IMR-90 (cell line): ENCODE measurements around the gene NAPSA. TPM values are rescaled to one million over a fixed set of nuclear protein-coding genes. Genes with fewer than 3 reads are reported as not detected.

ENCODE experiments used
- ATAC-seq: fragments of 200-7000 bp; cut with Tn5 transposase; 2 replicates; pipeline ENCODE4 v1.9.1; 2020; ENCODE audit warnings: low read depth, mild to moderate bottlenecking, moderate library complexity
- BruUV-seq: library from RNA; stranded (reverse); fragments of 400-500 nt; replicated peaks from 2 replicates; lab custom pipeline; 2021; lab: Mats Ljungman, UMichigan
- CTCF ChIA-PET: fragments of 300-600 bp; formaldehyde crosslinking; extraction: SDS; loops from one replicate; lab custom pipeline; 2021; ENCODE audit warnings: antibody characterized with exemption; lab: Yijun Ruan, JAX
- POLR2A ChIA-PET: fragments of 300-600 bp; sonication (Branson Sonifier 250); formaldehyde crosslinking; loops from one replicate; lab custom pipeline; 2022; ENCODE audit warnings: antibody characterized with exemption; ENCODE audit not compliant: unreplicated experiment; lab: Charles Lee
- DNase-seq: peaks from one replicate; pipeline ENCODE4 v3.0.0; 2013
- H2AFZ ChIP-seq: replicated peaks from 2 replicates; pipeline ENCODE3; 2013; ENCODE audit warnings: low read length, mild to moderate bottlenecking; ENCODE audit not compliant: poor library complexity
- H2AK5ac ChIP-seq: 2 replicates; pipeline ENCODE4 v1.6.1; 2013; ENCODE audit warnings: low read depth, low read length, inconsistent platforms
- H2AK9ac ChIP-seq: replicated peaks from 2 replicates; pipeline ENCODE3; 2013; ENCODE audit warnings: mild to moderate bottlenecking, low read depth, low read length, moderate library complexity; ENCODE audit not compliant: poor library complexity
- H2BK120ac ChIP-seq: 2 replicates; pipeline ENCODE4 v1.6.1; 2013; ENCODE audit warnings: low read depth, low read length, inconsistent platforms
- H2BK15ac ChIP-seq: 3 replicates; pipeline ENCODE4 v1.6.1; 2013; ENCODE audit warnings: low read depth, low read length, inconsistent platforms
- H2BK20ac ChIP-seq: 2 replicates; pipeline ENCODE4 v1.6.1; 2013; ENCODE audit warnings: low read depth, mild to moderate bottlenecking, inconsistent platforms, low read length, moderate library complexity
- H2BK5ac ChIP-seq: 2 replicates; pipeline ENCODE4 v1.6.1; 2013; ENCODE audit warnings: mild to moderate bottlenecking, low read depth, low read length, inconsistent platforms; ENCODE audit not compliant: poor library complexity, severe bottlenecking
- H3K14ac ChIP-seq: replicated peaks from 2 replicates; pipeline ENCODE4 v1.6.1; 2013; ENCODE audit warnings: low read depth, low read length, inconsistent platforms
- H3K18ac ChIP-seq: 2 replicates; pipeline ENCODE4 v1.6.1; 2013; ENCODE audit warnings: low read depth, low read length, control low read depth
- H3K23ac ChIP-seq: 2 replicates; pipeline ENCODE4 v1.6.1; 2013; ENCODE audit warnings: low read depth, low read length, inconsistent platforms
- H3K27ac ChIP-seq: 2 replicates; pipeline ENCODE4 v1.5.1; 2013; ENCODE audit warnings: mild to moderate bottlenecking, control low read depth, low read length; ENCODE audit not compliant: insufficient read depth
- H3K27me3 ChIP-seq: 2 replicates; pipeline ENCODE4 v1.6.1; 2013; ENCODE audit warnings: low read length; ENCODE audit not compliant: control insufficient read depth, insufficient read depth
- H3K36me3 ChIP-seq: 2 replicates; pipeline ENCODE4 v1.6.1; 2013; ENCODE audit warnings: low read length, mixed read lengths; ENCODE audit not compliant: control insufficient read depth, insufficient read depth
- H3K4ac ChIP-seq: 2 replicates; pipeline ENCODE4 v1.6.1; 2013; ENCODE audit warnings: low read depth, low read length, inconsistent platforms
- H3K4me1 ChIP-seq: 2 replicates; pipeline ENCODE4 v1.6.1; 2013; ENCODE audit warnings: low read length, mixed read lengths; ENCODE audit not compliant: control insufficient read depth, insufficient read depth
- H3K4me2 ChIP-seq: 2 replicates; pipeline ENCODE4 v1.6.1; 2013; ENCODE audit warnings: low read depth, mild to moderate bottlenecking, control low read depth, low read length, moderate library complexity
- H3K4me3 ChIP-seq: 2 replicates; pipeline ENCODE4 v1.5.1; 2013; ENCODE audit warnings: low read depth, mild to moderate bottlenecking, control low read depth, low read length, moderate library complexity; ENCODE audit not compliant: insufficient read depth
- H3K56ac ChIP-seq: 2 replicates; pipeline ENCODE4 v1.6.1; 2013; ENCODE audit warnings: low read length, inconsistent platforms; ENCODE audit not compliant: insufficient read depth; ENCODE audit errors: extremely low read depth
- H3K79me1 ChIP-seq, 2 experiments: 2 replicates each; pipeline ENCODE4 v1.6.1; 2013; ENCODE audit warnings: low read length in 2 of 2, inconsistent platforms in 1 of 2, low read depth in 1 of 2
- H3K9ac ChIP-seq: 2 replicates; pipeline ENCODE4 v1.6.1; 2013; ENCODE audit warnings: low read depth, low read length, control low read depth
- H3K9me1 ChIP-seq: 2 replicates; pipeline ENCODE4 v1.6.1; 2013; ENCODE audit warnings: low read length, inconsistent platforms; ENCODE audit not compliant: insufficient read depth
- H3K9me3 ChIP-seq: 2 replicates; pipeline ENCODE4 v1.6.1; 2013; ENCODE audit warnings: low read length; ENCODE audit not compliant: control insufficient read depth, insufficient read depth
- H4K20me1 ChIP-seq: 2 replicates; pipeline ENCODE4 v1.6.1; 2013; ENCODE audit warnings: low read length, inconsistent platforms; ENCODE audit not compliant: insufficient read depth
- H4K5ac ChIP-seq: 2 replicates; pipeline ENCODE4 v1.6.1; 2013; ENCODE audit warnings: mild to moderate bottlenecking, low read depth, low read length, control low read depth
- H4K8ac ChIP-seq, 2 experiments: 2 replicates each; pipeline ENCODE4 v1.6.1; 2013; ENCODE audit warnings: low read depth in 2 of 2, low read length in 2 of 2, control low read depth in 1 of 2, inconsistent platforms in 1 of 2
- H4K91ac ChIP-seq: 2 replicates; pipeline ENCODE4 v1.6.1; 2013; ENCODE audit warnings: low read depth, low read length, inconsistent platforms; ENCODE audit not compliant: insufficient read depth
- CHD1 ChIP-seq: IDR thresholded peaks from 2 replicates; pipeline ENCODE4 v1.6.1; 2012; ENCODE audit warnings: low read depth, low read length, improper control_type of control experiment
- ELK1 ChIP-seq: fragments of 150-350 bp; IDR thresholded peaks from 2 replicates; pipeline ENCODE4 v1.6.1; 2016; ENCODE audit warnings: low read depth, mild to moderate bottlenecking, low read length, moderate library complexity, borderline replicate concordance
- MAZ ChIP-seq: IDR thresholded peaks from 2 replicates; pipeline ENCODE4 v1.6.1; 2012; ENCODE audit warnings: low read depth, mild to moderate bottlenecking, low read length, improper control_type of control experiment, moderate library complexity, borderline replicate concordance
- MXI1 ChIP-seq: IDR thresholded peaks from 2 replicates; pipeline ENCODE4 v1.6.1; 2012; ENCODE audit warnings: low read depth, mild to moderate bottlenecking, low read length, moderate library complexity, borderline replicate concordance
- RFX5 ChIP-seq: IDR thresholded peaks from 2 replicates; pipeline ENCODE4 v1.8.0; 2012; ENCODE audit warnings: low read depth, mild to moderate bottlenecking, low read length, moderate library complexity
- USF2 ChIP-seq: fragments of 150-350 bp; IDR thresholded peaks from 2 replicates; pipeline ENCODE4 v1.6.1; 2017; ENCODE audit warnings: mild to moderate bottlenecking, antibody characterized with exemption, low read length, low read depth
- WGBS, 2 experiments: methylation state at CpG; one replicate each; pipeline versions ENCODE4 v1.1.5 to v1.1.7; 2013; ENCODE audit warnings: missing lambda C conversion rate in 2 of 2; ENCODE audit not compliant: insufficient read length in 1 of 2; ENCODE audit errors: extremely low coverage in 2 of 2; 5-methylcytosine and 5-hydroxymethylcytosine counted together
- dilution Hi-C: fragments of 300-500 bp; cut with HindIII; formaldehyde crosslinking; loops from one replicate; pipeline ENCODE4 v1.14.3; 2018; ENCODE audit warnings: low sequenced_read_pairs; ENCODE audit not compliant: unreplicated experiment
- in situ Hi-C: fragments of 300-500 bp; cut with MboI; formaldehyde crosslinking; loops from 3 replicates; pipeline ENCODE4 v1.14.3; 2019; ENCODE audit warnings: low sequenced_read_pairs, inconsistent platforms, mixed read lengths
- intact Hi-C: fragments of 100-400 bp; cut with micrococcal nuclease; formaldehyde crosslinking; loops from 2 replicates; pipeline ENCODE4 v1.10.0; 2022
- polyA plus RNA-seq, 3 experiments: library from polyadenylated mRNA; depleted of rRNA; stranded (reverse); fragments of >200 nt; gene quantifications; 2 replicates each; pipeline ENCODE4 v1.2.3, GENCODE V29; 2012; ENCODE audit warnings: low replicate concordance in 1 of 3
- total RNA-seq: library from RNA; depleted of rRNA; stranded (reverse); fragments of >200 nt; gene quantifications from 2 replicates; pipeline ENCODE4 v1.2.3, GENCODE V29; 2012

Gene NAPSA
- total and polyA plus RNA-seq, 2 of the 4 experiments (the other 2 are of a cell fraction): 0.39 TPM; not detected in 1

- Histone ChIP-seq H2AFZ (peak overlapping the region; percentile 80), H2BK120ac (no peak overlapping the region), H3K14ac (no peak overlapping the region), H3K27ac (no peak overlapping the region), H3K9me1 (no peaks in the 10 kb centered on the region), H3K4me3 (peak overlapping the region; percentile 25), H3K79me1 (no peaks in the 10 kb centered on the region), H3K4ac (no peak overlapping the region), H3K27me3 (peaks cover 46% of the 10 kb centered on the region), H2BK20ac (no peak overlapping the region), H4K91ac (no peak overlapping the region), H3K9ac (no peak overlapping the region), H2AK5ac (no peak overlapping the region), H4K8ac (no peak overlapping the region), H2BK15ac (no peak overlapping the region), H3K36me3 (no peaks in the 10 kb centered on the region), H4K5ac (no peak overlapping the region), H4K20me1 (no peaks in the 10 kb centered on the region), H3K18ac (no peak overlapping the region), H3K9me3 (peaks cover 11% of the 10 kb centered on the region), H2BK5ac (no peak overlapping the region), H2AK9ac (no peak overlapping the region), H3K56ac (no peak overlapping the region), H3K4me2 (peak overlapping the region; percentile 69), H3K23ac (no peak overlapping the region), H3K4me1 (no peaks in the 10 kb centered on the region)
- DNase-seq: no peak
- no peak for ATAC-seq
- dilution Hi-C loops: no loop called here
- in situ Hi-C loops: no loop called here
- intact Hi-C loops: no loop called here
- no TSS peak for BruUV-seq
- TF ChIP-seq USF2 (no peak), RFX5 (no peak), CHD1 (no peak), MAZ (no peak), ELK1 (no peak), MXI1 (no peak)
- 3% methylated on average over 67 of the region's 104 CpGs; no CpG with 5 or more reads in 1 of the 2 experiments for WGBS, 2 experiments
- ChIA-PET CTCF (no interaction called here), POLR2A (no interaction called here)
Observed at GRCh38 chr19:50328224-50328872, 37.1 kb downstream of the NAPSA start.
